ENCODE results near the gene SIPA1L3.

SIPA1L3 gene

GRCh38 chr19:38148337-38148736 lies 241.3 kb downstream of the SIPA1L3 start:
- H3K4me3 ChIP-seq (ENCODE audit: control insufficient read depth, low read depth, low read length), result no peak overlapping the region
- no peak for TF ChIP-seq CTCF (IDR thresholded peaks at IDR 0.05; ENCODE audit: control insufficient read depth, insufficient read depth, low read depth, low read length, missing control alignments)
- no peak for DNase-seq (ENCODE audit: low read depth)

GRCh38 chr19:38149661-38150061 lies 242.7 kb downstream of the SIPA1L3 start:
- TF ChIP-seq CTCF (IDR thresholded peaks at IDR 0.05; ENCODE audit: control insufficient read depth, insufficient read depth, low read depth, low read length, missing control alignments), result no peak
- no peak for DNase-seq (ENCODE audit: low read depth)

GRCh38 chr19:38151242-38151641 lies 244.2 kb downstream of the SIPA1L3 start:
- no peak for TF ChIP-seq CTCF (IDR thresholded peaks at IDR 0.05; ENCODE audit: control insufficient read depth, insufficient read depth, low read depth, low read length, missing control alignments)
- no peak for DNase-seq (ENCODE audit: low read depth)
- no peak overlapping the region for H3K4me3 ChIP-seq (ENCODE audit: control insufficient read depth, low read depth, low read length)

More at GRCh38 chr19:38149661-38150061, 242.7 kb downstream of the SIPA1L3 start:
- H3K4me3 ChIP-seq (ENCODE audit: control insufficient read depth, low read depth, low read length), result no peak overlapping the region

GRCh38 chr19:38152461-38153379 lies 245.7 kb downstream of the SIPA1L3 start:
- no peak overlapping the region for H3K4me3 ChIP-seq (ENCODE audit: control insufficient read depth, low read depth, low read length)
- no peak for TF ChIP-seq CTCF (IDR thresholded peaks at IDR 0.05; ENCODE audit: control insufficient read depth, insufficient read depth, low read depth, low read length, missing control alignments)
- no peak for DNase-seq (ENCODE audit: low read depth)

- no peak for TF ChIP-seq CTCF (IDR thresholded peaks at IDR 0.05; ENCODE audit: control insufficient read depth, insufficient read depth, low read depth, low read length, missing control alignments)
- no peak for DNase-seq (ENCODE audit: low read depth)
- no peak overlapping the region for H3K4me3 ChIP-seq (ENCODE audit: control insufficient read depth, low read depth, low read length)
Measured at GRCh38 chr19:38155453-38155852, 248.4 kb downstream of the SIPA1L3 start.

- TF ChIP-seq CTCF (IDR thresholded peaks at IDR 0.05; ENCODE audit: control insufficient read depth, insufficient read depth, low read depth, low read length, missing control alignments), result no peak
- no peak overlapping the region for H3K4me3 ChIP-seq (ENCODE audit: control insufficient read depth, low read depth, low read length)
- DNase-seq (ENCODE audit: low read depth), result no peak
Measured at GRCh38 chr19:38158730-38159129, 251.7 kb downstream of the SIPA1L3 start.

Data from AG09309 (cell line).